Naive B cell (primary cell): ENCODE data around the gene LSP1. TPM values are rescaled to one million over a fixed set of nuclear protein-coding genes. Genes with fewer than 3 reads are reported as not detected.
A peak's percentile ranks its signal among the peaks of the same experiment; 100 is the strongest.
"Not testable (repeated sequence)": the region's sequence is repeated elsewhere in the genome, so short reads cannot be mapped to it uniquely, and the experiment has no call there.

ENCODE experiments used
- ATAC-seq, 2 donors: fragments of 150-1000 bp; cut with Tn5 transposase; 2 replicates each; pipeline ENCODE4 v1.10.0; 2021; ENCODE audit warnings: low read depth in 2 of 2, mild to moderate bottlenecking in 2 of 2, moderate library complexity in 2 of 2
- DNase-seq: peaks from one replicate; pipeline ENCODE4 v3.0.0; 2022
- H3K27ac Mint-ChIP-seq, 6 donors: one replicate each; pipeline ENCODE4 v1.8.0; 2020 to 2022; ENCODE audit warnings: mild to moderate bottlenecking in 6 of 6, mixed read lengths in 6 of 6, moderate library complexity in 5 of 6, inconsistent platforms in 2 of 6
- H3K27me3 Mint-ChIP-seq, 3 donors: one replicate each; pipeline ENCODE4 v1.8.0; 2021 to 2022; ENCODE audit warnings: mixed read lengths in 3 of 3, mild to moderate bottlenecking in 1 of 3
- H3K36me3 Mint-ChIP-seq, 2 donors: one replicate each; pipeline ENCODE4 v1.8.0; 2020 to 2022; ENCODE audit warnings: mixed read lengths in 2 of 2, inconsistent platforms in 1 of 2, mild to moderate bottlenecking in 1 of 2
- H3K4me1 Mint-ChIP-seq, 3 donors: one replicate each; pipeline ENCODE4 v1.8.0; 2020 to 2022; ENCODE audit warnings: mixed read lengths in 3 of 3, inconsistent platforms in 1 of 3, mild to moderate bottlenecking in 1 of 3, moderate library complexity in 1 of 3
- H3K4me3 Mint-ChIP-seq, 8 donors: one replicate each; pipeline ENCODE4 v1.8.0; 2020 to 2022; ENCODE audit warnings: mild to moderate bottlenecking in 8 of 8, mixed read lengths in 8 of 8, moderate library complexity in 8 of 8, inconsistent platforms in 2 of 8
- H3K9me3 Mint-ChIP-seq, 7 donors: one replicate each; pipeline ENCODE4 v1.8.0; 2020 to 2022; ENCODE audit warnings: mixed read lengths in 7 of 7, mild to moderate bottlenecking in 5 of 7, inconsistent platforms in 2 of 7, moderate library complexity in 1 of 7
- polyA plus RNA-seq, 6 donors: library from polyadenylated mRNA; unstranded; fragments of 300-500 nt; fragmentation: Illumina TruSeq; gene quantifications; one replicate each; pipeline ENCODE4 v1.2.3, GENCODE V29; 2021; ENCODE audit warnings: low read depth in 6 of 6

Gene LSP1
- polyA plus RNA-seq, 6 donors from 2014 or later, result 342 to 587 (median 422) TPM

DNA sequence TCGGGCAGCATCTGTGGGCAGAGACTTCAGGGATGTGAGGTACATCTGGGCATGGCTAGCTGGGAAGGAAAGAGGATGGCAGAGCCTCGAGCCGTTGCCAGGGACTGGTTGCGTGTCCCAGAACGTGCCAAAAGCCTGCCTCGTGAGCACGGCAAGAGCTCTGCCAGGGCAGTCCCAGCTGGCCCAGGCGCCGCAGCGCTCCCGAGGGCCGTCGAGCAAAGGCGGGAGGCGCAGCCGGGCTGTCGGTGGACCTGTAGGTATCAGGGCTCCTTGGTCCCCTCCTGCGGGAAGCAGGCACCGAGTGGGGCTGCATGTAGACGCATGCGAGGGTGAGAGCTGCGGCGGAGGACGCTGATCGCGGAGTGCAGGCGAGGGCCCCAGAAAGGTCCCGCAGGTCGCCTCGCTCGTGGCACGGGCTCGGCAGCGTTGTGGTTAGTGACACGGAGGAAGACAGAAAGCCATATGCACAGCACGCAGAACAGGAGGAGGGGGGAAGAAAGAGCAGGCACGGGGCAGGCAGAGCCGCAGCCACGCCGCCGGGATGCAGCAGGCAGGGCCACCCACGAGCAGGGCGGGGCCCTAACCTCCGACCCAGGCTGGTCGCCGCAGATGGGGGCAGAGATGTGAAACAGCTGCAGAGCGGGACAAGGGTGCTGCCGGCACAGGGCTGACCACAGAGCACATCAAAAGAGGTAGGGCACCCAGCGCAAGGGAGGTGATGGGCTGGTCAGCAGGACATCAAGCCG is 18.0 kb downstream of the LSP1 start:
- Mint-ChIP-seq H3K27me3 (no peaks in the 10 kb centered on the region), H3K4me1 (peaks cover 47 to 64% (median 54%) of the 10 kb centered on the region in 3 donors), H3K36me3 (peaks cover 0 to 8% of the 10 kb centered on the region in 2 donors)

DNA sequence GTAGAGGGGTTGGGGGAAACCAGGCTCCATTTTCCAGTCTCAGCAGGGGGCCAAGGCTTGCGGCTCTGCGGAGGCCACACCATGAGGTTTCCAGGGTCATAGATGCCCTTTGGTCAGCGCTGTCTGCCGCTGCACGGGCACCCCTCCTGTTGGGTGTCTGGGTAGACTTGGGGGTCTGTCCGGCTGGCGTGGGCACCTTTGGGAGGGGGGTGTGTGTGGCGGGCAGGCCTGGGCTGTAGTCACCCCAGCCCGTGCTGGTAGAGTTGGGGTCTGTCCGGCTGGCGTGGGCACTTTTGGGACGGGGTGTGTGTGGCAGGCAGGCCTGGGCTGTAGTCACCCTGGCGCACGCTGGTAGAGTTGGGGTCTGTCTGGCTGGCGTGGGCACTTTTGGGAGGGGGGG is 18.6 kb downstream of the LSP1 start:
- peaks cover 44 to 64% (median 52%) of the 10 kb centered on the region in 3 donors for H3K4me1 Mint-ChIP-seq
- no peak for DNase-seq
- no peak overlapping the region for H3K4me3 Mint-ChIP-seq
- peaks cover 0 to 8% of the 10 kb centered on the region in 2 donors for H3K36me3 Mint-ChIP-seq
- H3K27me3 Mint-ChIP-seq, result no peaks in the 10 kb centered on the region
- no peak for ATAC-seq
- no peaks in the 10 kb centered on the region for H3K9me3 Mint-ChIP-seq
- peak overlapping the region in 3 of 6 donors; percentile 67 to 89 (median 78) for H3K27ac Mint-ChIP-seq

More for the DNA sequence above, 18.0 kb downstream of the LSP1 start:
- Mint-ChIP-seq H3K27ac (peak overlapping the region in 3 of 6 donors; percentile 67 to 89 (median 78)), H3K4me3 (peak overlapping the region in 4 of 8 donors; percentile 9 to 74 (median 30)), H3K9me3 (no peaks in the 10 kb centered on the region)
- ATAC-seq (no peak), DNase-seq (no peak)

GRCh38 chr11:1872267-1872985 is 19.5 kb downstream of the LSP1 start:
- peaks cover 0 to 8% of the 10 kb centered on the region in 2 donors for H3K36me3 Mint-ChIP-seq
- no peaks in the 10 kb centered on the region for H3K9me3 Mint-ChIP-seq
- peak overlapping the region in 4 of 6 donors; percentile 42 to 94 (median 77) for H3K27ac Mint-ChIP-seq
- no peak for DNase-seq
- no peak for ATAC-seq
- H3K4me1 Mint-ChIP-seq, result peaks cover 46 to 65% (median 53%) of the 10 kb centered on the region in 3 donors
- no peaks in the 10 kb centered on the region for H3K27me3 Mint-ChIP-seq
- H3K4me3 Mint-ChIP-seq, result peak overlapping the region in 1 of 8 donors; percentile 15

- H3K27me3 Mint-ChIP-seq, result no peaks in the 10 kb centered on the region
- peak overlapping the region in 1 of 8 donors; percentile 23 for H3K4me3 Mint-ChIP-seq
- H3K27ac Mint-ChIP-seq, result peak overlapping the region in 3 of 6 donors; percentile 54 to 94 (median 78)
- no peaks in the 10 kb centered on the region for H3K9me3 Mint-ChIP-seq
- H3K36me3 Mint-ChIP-seq, result peaks cover 0 to 8% of the 10 kb centered on the region in 2 donors
- H3K4me1 Mint-ChIP-seq, result peaks cover 50 to 65% (median 51%) of the 10 kb centered on the region in 3 donors
- DNase-seq (no peak), ATAC-seq (no peak)
Measured at GRCh38 chr11:1873048-1873812, 20.3 kb downstream of the LSP1 start.

DNA sequence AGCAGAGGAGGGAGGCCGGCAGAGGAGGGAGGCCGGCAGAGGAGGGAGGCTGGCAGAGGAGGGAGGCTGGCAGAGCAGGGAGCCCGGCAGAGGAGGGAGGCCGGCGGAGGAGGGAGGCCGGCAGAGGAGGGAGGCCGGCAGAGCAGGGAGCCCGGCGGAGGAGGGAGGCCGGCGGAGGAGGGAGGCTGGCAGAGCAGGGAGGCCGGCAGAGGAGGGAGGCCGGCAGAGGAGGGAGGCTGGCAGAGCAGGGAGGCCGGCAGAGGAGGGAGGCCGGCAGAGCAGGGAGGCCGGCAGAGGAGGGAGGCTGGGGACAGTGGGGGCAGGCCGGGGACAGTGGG is 20.9 kb downstream of the LSP1 start:
- H3K4me3 Mint-ChIP-seq, result peak overlapping the region in 1 of 8 donors; percentile 23
- not testable (repeated sequence) for H3K9me3 Mint-ChIP-seq, DNase-seq, H3K27me3 Mint-ChIP-seq, ATAC-seq, H3K36me3 Mint-ChIP-seq
- peak overlapping the region in 1 of 6 donors; percentile 78 for H3K27ac Mint-ChIP-seq
- H3K4me1 Mint-ChIP-seq, result peaks cover 48 to 65% (median 54%) of the 10 kb centered on the region in 3 donors

DNA sequence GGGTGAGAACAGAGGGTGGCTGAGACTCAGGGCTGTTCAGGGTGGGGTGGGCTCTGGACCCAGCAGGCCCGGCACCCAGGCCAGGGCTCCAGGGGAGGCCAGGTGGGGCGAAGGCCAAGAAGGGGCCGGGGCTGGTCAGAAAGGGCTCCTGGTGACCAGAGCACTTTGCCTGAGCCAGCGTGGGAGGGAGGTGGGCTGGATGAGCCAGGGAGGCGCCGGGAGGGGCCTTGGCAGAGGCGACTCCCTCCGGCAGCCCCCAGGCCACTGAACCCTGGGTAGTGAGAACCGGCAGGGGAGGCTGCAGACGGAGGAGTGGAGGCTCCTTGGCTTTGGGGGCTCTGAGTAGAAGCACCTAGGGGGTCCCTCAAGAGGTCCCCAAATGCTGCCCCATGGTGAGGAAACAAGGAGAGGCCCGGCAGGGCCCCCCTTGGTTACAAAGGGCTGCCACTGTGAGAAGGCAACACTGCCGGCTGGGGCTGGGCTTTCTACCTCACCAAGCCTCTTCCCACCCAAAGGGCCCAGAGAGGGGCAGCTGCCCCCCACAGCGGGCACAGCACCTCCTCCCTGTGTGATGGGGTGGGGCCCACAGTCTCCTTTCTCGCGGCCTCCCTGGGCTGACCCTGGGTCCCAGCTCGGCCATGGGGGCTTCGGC is 21.7 kb downstream of the LSP1 start:
- not testable (repeated sequence) for H3K36me3 Mint-ChIP-seq, H3K9me3 Mint-ChIP-seq, DNase-seq, ATAC-seq, H3K27me3 Mint-ChIP-seq, H3K4me3 Mint-ChIP-seq
- H3K4me1 Mint-ChIP-seq, result peaks cover 40 to 63% (median 48%) of the 10 kb centered on the region in 3 donors
- peak overlapping the region in 1 of 6 donors; percentile 47 for H3K27ac Mint-ChIP-seq

GRCh38 chr11:1875093-1875850 is 22.4 kb downstream of the LSP1 start:
- Mint-ChIP-seq H3K9me3 (no peaks in the 10 kb centered on the region), H3K27me3 (no peaks in the 10 kb centered on the region), H3K4me3 (no peak overlapping the region), H3K4me1 (peaks cover 40 to 63% (median 50%) of the 10 kb centered on the region in 3 donors), H3K27ac (peak overlapping the region in 4 of 6 donors; percentile 47 to 71 (median 58)), H3K36me3 (no peaks in the 10 kb centered on the region)
- DNase-seq (no peak), ATAC-seq (no peak)

- Mint-ChIP-seq H3K4me1 (peaks cover 40 to 63% (median 50%) of the 10 kb centered on the region in 3 donors), H3K27ac (peak overlapping the region in 1 of 6 donors; percentile 41)
- not testable (repeated sequence) for ATAC-seq, H3K27me3 Mint-ChIP-seq, DNase-seq, H3K36me3 Mint-ChIP-seq, H3K9me3 Mint-ChIP-seq, H3K4me3 Mint-ChIP-seq
Measured at GRCh38 chr11:1875851-1876301, 23.0 kb downstream of the LSP1 start.

DNA sequence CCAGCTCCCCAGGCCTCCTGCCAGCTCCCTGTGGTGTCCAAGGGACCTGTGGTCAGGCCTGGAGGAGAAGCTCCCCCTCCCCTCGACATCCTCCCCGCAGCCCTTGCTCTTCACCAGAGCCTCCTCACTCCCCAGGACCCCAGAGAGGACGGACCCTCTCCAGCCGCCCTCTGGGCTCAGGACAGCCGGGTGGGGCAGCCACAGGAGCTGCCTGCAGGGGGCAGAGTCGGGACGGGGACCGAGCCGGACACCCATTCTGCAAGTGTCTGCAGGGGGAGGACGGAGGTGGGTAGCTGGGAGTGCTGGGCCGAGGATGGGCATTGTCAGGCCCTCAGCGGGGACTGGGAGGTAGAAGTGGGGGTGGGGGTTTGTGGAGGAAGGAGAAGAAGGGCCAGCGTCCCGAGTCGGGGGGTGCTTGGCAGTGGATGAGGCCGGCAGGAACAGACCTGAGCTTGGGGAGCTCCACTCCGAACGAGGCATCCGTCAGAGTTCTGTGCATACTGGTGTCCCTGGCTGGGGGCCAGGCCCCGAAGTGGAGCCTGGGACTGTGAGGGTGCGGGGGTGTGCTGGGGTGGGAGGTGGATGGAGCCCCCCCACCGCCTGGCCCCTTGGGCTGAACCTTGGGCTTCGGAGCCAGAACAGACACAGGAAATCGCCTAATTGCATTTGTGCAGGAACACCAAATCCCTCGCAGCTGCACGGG is 23.6 kb downstream of the LSP1 start:
- DNase-seq (no peak), ATAC-seq (no peak)
- Mint-ChIP-seq H3K27ac (peak overlapping the region in 2 of 6 donors; percentile 38 to 41), H3K27me3 (no peaks in the 10 kb centered on the region), H3K9me3 (no peaks in the 10 kb centered on the region), H3K36me3 (no peaks in the 10 kb centered on the region), H3K4me3 (no peak overlapping the region), H3K4me1 (peaks cover 38 to 61% (median 52%) of the 10 kb centered on the region in 3 donors)

- Mint-ChIP-seq H3K27ac (peak overlapping the region in 5 of 6 donors; percentile 54 to 82 (median 70)), H3K4me3 (peak overlapping the region in 2 of 8 donors; percentile 8 to 35), H3K36me3 (no peaks in the 10 kb centered on the region), H3K27me3 (no peaks in the 10 kb centered on the region), H3K4me1 (peaks cover 34 to 58% (median 47%) of the 10 kb centered on the region in 3 donors), H3K9me3 (no peaks in the 10 kb centered on the region)
- DNase-seq, result no peak
- ATAC-seq, result no peak
Measured at GRCh38 chr11:1877211-1878136, 24.6 kb downstream of the LSP1 start.
